ENCODE data around the gene IPO4. TPM values are rescaled to one million over a fixed set of nuclear protein-coding genes. Genes with fewer than 3 reads are reported as not detected.
A peak's percentile ranks its signal among the peaks of the same experiment; 100 is the strongest.
"Not testable (repeated sequence)": the region's sequence is repeated elsewhere in the genome, so short reads cannot be mapped to it uniquely, and the experiment has no call there.

The IPO4 gene
- total RNA-seq, 1 experiment from 2014 or later, result 75.0 TPM

DNA sequence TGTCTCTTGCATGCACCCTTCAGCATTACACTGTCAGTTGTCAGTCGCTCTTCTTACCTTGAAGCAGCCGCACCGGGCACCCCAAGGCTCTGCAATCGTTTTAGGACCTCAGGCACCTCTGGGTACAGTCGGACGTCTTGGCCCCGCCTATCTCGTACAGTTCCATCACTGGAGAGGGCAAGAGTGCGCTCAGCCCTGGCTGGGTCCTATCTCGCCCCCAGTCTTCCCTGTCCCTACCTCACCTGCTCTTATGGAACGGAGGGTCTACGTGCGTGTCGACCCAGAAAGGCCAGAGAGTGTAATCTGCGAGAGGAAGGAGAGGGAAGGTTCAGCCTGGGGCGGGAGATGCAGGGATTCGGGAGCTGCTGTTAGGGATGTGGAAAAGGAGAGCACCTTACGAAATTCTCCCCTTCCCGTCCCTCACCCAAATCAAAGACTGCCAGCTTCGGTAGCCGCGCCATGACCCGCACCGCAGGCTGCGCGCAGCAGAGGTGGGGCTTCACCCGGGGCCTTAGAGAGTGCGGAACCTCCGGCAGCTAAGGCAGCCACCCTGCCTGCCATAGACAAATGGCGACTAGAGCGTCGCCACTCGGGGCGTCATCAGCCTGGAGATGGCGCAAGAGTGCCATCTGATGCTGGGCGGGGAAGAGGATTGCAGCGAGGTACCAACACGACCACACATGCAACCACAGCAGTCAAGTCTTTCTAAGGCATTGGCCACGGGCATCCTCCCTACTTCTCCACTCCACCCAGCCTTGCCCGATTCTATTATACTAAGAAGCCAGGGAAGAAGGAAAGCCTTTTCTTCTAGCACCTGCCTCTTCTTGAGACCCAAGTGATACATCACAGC, 27.1 kb upstream of the IPO4 start, which contains the start of gene MDP1:
Gene MDP1, minus strand, starts transcription at position 572 of the 850 bp plus-strand sequence. Its CDS starts 111 bp downstream, at position 461.
- peak; percentile 86 for DNase-seq (ENCODE audit: low read depth)

DNA sequence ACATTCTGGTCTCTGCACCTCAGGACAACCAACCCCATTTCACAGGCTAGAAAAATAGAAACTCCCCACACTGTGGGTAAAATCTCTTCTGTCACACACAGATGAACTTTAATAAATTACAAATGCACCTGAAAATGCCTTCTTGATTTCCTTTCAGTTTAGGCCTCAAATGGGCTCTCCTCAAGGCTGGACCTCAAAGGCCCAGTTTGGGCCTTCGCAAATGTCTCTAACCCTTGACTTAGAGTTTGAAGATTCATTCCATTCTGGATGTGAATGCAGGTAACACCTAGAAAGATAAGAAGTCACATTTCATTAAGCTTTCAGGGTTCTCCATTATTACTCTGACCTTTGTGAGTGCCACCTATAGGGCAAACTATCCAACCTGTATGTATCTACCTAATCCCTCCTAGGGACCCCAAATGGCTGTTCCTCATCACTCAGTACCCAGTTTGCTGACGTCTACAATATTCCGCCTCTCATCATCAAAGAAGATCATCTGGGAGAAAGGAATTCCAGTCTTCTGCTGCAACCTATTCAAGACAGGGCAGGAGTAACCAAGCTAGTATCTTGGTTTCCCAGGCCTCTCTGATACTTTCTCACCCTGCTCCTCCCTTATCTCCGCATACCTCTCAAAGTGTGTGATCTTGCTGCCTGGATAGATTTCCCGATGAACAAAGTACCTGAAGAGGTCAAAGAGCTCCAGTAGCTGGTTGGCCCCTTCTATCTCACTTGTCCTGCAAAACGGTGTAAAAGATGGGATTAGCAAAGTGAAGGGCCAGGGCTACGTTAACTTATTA, 25.4 kb upstream of the IPO4 start:
- no peak for DNase-seq (ENCODE audit: low read depth)

DNA sequence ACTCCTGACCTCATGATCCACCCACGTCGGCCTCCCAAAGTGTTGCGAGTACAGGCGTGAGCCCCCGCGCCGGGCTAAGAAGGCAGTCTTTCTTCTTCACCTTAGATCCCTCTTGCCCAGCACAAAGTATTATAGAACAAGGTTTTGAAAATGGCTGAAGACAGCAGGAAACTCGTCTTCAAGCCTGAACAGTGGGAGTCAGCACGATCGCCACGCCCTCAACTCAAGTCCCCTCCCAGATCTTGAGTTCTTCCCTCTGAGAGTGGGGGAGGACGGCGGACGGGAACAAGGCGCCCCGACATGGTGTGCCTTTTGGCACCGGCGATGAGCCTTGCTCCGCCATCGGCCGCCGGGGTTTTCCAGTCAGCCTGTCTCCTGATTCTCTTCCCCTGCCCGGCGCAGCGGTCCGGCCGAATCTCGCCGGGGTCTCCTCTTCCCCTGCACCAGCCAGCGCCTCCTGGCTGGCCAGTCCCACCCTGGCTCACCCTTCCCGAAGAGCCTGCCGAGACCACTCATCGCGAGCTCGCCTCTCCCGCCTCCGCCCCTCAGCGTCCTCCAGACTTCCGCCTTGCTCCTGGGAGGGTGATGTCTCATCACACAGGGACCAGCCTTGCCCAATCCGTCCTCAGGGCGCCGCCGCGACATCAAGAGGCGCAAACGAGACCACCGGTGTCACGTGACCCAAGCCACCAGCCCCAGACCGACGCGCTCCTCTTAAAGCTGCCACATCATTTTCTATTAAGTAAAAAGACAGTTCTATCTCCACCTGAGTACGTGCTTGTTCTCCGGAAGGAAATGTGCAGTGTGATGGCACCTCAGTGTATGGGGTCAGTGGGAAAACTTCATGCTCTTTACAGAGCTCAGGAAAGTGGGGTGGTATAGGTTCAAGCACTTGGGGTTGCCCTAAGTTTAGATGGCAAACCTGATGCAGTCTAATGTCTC, 24.6 kb upstream of the IPO4 start, which contains the start of gene CHMP4A:
Gene CHMP4A, minus strand, starts transcription at position 565 of the 942 bp plus-strand sequence. Its CDS starts 49 bp downstream, at position 516.
- DNase-seq (ENCODE audit: low read depth), result peak; percentile 98

DNA sequence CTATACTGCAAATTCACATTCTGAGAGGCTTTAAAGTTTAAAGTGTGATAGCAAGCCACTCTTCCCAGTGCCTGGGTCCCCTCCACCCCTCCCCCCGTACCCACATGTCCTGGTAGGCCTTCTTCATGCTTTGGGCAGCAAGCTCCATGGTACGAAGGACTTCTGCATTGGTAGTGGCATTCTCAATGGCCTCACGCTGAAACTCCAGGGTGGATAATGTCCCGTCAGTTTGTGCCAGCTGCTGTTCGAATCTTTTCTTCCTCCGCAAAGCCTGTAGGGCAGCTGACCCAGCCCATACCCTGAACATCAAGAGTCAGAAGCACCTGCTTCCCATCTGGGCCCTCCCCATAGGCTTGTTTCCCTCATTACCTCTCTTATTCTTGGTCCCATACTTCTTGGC, 22.7 kb upstream of the IPO4 start:
- DNase-seq (ENCODE audit: low read depth), result no peak

DNA sequence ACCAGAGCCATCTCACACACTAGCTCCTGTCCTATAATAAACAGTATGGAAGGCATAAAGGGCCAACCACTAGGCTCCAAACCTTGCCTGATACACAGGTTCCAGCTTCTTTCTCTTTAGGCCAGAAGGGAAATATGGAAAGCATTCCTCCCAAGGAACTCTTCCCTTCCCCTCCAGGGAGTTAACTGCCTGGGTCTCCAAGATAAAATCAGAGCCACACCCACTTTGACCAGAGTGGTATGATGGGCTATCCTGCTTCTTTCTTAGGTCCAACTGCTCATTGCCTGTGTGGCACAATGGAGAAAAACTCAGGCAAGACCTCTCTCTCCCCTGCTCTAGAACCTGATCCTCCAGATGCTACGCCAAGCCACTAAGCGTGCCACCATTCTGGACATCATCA, 19.0 kb upstream of the IPO4 start:
- DNase-seq (ENCODE audit: low read depth), result no peak

DNA sequence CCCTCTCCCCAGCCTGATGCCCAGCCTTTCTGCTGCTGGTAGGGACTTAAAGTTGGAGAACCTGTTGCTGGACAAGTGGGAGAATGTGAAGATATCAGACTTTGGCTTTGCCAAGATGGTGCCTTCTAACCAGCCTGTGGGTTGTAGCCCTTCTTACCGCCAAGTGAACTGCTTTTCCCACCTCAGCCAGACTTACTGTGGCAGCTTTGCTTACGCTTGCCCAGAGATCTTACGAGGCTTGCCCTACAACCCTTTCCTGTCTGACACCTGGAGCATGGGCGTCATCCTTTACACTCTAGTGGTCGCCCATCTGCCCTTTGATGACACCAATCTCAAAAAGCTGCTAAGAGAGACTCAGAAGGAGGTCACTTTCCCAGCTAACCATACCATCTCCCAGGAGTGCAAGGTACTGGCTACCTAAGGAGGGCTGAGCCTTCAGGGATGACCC, 18.5 kb upstream of the IPO4 start:
- no peak for DNase-seq (ENCODE audit: low read depth)

DNA sequence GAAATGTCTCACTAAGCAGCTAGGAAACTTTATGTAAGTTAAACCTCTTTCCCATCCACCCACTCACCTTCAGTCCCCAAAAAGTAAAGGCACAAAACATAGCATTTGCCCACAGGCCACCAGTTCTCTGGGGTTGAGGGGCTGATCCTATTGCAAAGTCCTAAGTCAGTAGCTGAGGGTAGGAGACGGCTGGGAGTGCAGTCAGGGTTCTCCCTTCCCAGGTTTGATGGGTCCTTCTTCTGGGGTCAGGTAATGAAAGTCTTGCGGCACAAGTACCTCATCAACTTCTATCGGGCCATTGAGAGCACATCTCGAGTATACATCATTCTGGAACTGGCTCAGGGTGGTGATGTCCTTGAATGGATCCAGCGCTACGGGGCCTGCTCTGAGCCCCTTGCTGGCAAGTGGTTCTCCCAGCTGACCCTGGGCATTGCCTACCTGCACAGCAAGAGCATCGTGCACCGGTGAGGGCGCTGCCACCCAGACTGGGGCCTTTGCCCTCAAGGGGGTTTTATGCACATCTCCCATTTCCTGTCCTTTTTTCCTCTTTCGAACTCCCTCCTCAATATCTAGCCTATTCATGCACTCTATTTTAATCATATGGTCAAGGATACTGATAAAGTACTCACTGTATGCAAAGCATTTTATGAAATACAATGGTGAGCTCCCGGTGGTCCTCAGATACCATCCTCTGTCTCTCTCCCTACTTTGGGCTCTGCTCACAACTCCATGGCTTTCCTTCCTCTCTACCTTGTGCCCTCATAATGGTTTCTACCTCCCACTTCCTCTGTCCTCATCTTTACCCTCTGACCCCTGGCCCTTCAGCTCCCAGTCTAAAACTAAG, 17.9 kb upstream of the IPO4 start:
- no peak for DNase-seq (ENCODE audit: low read depth)

DNA sequence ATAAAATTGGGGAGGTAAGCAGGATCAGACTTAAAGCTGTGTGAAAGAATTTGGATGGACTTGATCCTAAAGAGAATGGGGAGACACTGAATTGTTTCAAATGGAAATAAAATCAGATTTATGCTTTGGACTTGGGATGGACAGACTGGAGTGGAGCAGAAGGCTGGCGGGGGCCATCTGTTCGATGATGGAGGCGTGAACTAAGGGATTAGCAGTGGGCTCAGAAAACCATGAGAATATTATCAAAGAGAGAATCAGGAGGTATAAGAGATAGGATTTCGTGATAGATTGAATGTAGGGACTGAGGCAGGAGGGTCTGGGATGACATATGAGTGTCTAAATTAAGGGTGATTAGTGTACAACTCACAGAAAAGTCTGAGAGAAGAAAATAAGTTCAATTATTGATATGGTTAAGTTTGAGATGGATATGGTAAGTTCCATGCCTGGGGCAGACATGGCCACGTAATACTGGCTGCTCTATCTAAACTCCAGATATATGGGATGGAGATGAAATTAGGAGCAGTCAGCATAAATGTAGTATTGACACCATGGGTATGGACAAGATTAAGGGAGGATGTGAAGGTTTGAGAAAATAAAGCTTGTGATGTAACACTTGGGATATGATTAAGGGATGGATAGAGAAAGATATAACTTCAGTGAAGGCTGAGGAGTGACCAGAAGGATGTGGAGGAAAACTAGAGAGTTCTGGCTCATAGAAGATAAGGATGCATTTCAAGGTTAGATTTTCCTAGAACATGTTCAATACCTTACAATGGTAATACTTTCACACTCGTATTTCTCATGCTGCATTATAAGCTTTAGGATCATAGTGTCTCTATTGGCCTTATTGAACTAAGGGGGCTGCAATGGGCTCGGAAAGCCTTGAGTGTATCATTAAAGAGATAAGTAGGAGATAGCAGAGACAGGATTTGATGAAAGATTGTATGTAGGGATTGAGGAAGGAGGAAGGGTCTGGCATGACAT, 15.8 kb upstream of the IPO4 start:
- DNase-seq (ENCODE audit: low read depth), result no peak

DNA sequence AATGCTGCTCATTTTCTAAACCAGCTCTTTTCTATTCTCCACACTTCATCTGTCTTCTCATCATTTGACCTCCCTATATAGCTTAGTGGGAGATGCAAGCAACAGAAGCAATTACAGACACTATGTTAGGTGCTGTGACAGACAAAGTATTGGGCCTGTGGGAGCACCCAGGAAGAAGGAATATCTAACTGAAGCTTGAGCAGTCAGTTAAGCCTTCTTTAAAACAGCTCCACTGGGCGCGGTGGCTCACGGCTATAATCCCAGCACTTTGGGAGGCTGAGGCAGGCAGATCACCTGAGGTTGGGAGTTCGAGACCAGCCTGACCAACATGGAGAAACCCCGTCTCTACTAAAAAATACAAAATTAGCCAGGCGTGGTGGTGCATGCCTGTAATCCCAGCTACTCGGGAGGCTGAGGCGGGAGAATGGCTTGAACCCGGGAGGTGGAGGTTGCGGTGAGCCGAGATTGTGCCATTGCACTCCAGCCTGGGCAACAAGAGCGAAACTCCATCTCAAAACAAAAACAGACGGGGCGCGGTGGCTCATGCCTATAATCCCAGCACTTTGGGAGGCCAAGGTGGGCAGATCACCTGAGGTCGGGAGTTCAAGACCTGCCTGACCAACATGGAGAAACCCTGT, 14.8 kb upstream of the IPO4 start:
- not testable (repeated sequence) for DNase-seq (ENCODE audit: low read depth)

DNA sequence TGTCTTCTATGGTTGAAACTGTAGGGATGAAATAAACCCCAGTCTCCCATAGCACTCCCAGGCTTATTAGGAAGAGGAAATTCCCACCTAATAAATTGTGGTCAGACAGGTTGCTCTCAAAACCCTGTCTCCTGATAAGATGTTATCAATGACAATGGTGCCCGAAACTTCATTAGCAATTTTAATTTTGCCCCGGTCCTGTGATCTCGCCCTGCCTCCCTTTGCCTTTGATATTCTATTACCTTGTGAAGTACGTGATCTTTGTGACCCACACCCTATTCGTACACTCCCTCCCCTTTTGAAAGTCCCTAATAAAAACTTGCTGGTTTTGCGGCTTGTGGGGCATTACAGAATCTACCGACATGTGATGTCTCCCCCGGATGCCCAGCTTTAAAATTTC, 13.9 kb upstream of the IPO4 start:
- DNase-seq (ENCODE audit: low read depth), result not testable (repeated sequence)

DNA sequence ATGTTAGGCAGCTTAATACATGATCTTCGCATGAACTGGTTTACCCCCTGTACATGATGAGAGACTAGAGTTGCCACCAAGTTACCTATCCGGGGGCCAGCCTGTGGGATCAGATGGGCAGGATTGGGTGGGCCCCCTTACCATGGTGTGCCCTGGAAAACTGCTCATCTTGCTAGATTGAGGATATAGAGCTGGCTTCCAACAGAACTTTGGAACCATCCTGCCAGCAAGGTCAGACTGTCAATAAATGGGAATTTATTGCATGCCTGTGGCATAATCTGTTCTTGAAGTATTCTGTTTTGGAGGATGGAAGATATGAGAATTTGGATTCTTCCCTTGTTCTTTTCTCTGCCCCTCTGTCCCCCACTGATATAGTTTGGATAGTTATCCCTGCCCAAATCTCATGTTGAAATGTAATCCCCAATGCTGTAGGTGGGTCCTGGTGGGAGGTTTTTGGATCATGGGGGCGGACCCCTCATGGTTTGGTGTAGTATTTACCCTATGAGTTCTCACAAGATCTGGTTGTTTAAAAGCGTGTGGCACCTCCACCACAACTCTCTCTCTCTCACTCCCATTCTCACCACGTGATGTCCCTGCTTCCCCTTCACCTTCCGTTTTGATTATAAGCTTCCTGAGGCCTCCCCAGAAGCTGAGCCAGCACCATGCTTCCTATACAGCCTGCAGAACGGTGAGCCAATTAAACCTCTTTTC, 10.4 kb upstream of the IPO4 start:
- DNase-seq (ENCODE audit: low read depth), result no peak

DNA sequence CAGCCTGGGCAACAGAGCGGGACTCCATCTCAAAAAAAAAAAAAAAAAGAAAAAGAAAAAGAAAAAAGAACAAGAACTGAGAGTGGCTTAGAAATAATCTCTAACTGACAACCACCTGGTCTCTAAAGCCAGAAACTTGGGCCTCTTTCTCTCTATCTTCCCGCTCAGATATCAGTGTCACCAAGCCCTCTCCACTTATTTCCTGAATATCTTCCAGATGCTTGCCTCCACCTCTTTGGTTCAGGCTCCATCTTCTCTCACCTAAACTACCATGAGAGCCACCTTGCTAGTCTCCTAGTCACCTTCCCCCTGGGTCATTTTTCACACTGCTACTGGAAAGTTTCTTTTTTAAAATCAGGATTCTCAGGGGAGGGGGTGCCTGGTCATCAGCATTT, 8.4 kb upstream of the IPO4 start:
- no peak for DNase-seq (ENCODE audit: low read depth)

DNA sequence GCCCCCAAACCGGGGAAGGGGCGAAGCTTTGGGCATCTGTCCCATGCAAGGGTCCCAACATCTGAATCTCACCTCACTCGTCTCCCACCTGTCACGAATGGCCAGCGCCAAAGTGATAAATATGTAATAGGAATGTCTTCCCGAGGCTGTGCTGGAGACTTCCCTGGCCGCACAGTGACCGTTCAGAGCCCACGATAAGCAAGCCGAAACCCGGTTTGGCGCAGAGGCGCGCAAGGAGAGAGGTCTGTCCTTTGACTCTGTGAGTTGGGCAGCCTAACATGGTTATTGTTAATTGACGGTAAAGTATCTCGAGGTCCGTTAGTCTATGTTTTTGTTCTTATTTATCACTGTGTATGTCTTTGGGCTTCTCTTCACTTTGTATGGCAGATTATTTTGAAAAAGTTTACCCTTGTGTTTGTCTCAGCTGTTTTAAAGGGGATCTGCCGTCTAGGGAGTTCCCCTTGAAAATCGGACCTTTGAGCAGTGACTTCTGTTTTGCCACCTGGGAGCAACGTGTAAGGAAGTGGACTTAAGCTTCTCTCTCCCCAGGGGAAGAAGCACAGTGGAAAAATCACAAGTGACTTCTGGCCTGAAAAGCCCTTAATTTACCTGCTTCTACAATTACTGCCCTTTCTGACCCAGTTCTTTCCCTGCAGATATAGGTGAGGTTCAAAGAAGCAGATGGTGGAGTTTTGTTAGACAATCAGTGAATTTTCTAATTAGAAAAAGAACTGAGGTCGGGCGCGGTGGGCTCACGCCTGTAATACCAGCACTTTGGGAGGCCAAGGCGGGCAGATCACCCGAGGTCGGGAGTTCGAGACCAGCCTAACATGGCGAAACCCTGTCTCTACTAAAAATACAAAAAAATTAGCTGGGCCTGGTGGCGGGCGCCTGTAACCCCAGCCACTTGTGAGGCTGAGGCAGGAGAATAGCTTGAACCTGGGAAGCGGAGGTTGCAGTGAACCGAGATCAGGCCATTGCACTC, 7.7 kb upstream of the IPO4 start:
- peak; percentile 20 for DNase-seq (ENCODE audit: low read depth)

DNA sequence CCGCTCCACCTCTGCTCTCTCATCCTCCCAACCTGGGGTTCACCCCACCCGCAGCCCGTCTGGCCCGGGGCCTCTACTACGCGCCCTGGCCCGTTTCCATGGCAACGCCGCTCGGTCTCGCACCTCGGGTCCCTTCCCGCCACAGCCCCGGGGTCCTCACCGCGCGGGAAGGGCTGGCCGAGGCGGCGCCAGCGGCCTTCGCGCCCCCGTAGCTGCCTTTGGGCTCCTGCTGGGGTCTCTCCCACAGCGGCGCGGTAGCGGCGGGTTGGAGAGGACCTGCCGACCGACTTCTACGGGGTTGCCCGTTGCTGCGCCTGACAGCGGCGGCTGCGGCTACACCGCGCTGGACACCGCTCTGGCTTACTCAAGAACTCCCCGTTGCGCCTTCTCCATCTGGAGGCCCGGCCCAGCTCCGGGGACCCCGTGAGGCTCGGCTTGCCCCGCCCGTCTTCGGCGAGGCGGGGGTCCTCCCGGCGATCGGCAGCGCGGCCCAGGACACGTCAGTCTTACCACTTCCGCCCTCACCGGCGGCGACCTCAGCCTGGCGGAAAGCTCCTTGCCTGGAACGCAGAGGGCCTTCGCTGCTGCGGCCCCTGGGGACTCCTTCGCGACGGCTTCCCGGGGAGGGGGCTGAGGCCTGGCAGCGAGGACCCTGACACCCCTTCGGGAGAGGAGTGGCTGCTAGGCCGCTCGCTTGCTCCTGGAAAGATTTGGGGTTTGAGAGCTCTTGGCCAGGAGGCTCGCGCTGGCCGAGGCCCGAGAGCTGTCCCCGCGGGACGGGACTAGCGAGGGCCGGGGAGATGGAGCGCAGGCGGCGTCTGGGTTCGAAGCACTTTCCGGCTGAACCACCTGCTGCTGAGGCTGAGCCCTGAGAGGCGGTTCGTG, 6.8 kb upstream of the IPO4 start, which contains the start of gene TM9SF1:
Gene TM9SF1, minus strand, starts transcription at position 256 of the 885 bp plus-strand sequence. CDS start 422 bp downstream, outside the sequence.
- DNase-seq (ENCODE audit: low read depth), result peak; percentile 84

DNA sequence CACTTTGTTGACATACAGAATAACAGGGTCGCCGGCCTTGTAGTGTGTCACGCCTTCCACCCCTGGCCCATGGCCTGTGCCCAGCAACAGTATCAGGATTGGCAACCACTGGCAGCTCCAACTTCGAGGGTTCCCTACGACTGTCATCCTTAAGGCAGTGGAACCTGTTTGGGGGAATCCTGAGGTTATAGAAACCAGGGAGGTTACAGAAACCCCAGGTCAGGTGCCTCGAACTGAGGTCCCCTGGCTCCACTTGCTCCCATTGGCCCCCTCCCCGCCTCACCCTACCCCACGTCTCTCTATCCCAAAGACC, 6.2 kb upstream of the IPO4 start:
- DNase-seq (ENCODE audit: low read depth), result no peak

Measured in LHCN-M2 (cell line).